ENCODE measurements around the gene LPP.

- TF ChIP-seq POLR2A (IDR thresholded peaks at IDR 0.05; ENCODE audit: low read depth, low read length), result no peak
- TF ChIP-seq POLR2AphosphoS5 (IDR thresholded peaks at IDR 0.05; ENCODE audit: low read depth, low read length), result no peak
- TF ChIP-seq TAF1 (IDR thresholded peaks at IDR 0.05; ENCODE audit: low read depth, low read length), result no peak
- TF ChIP-seq SPI1 (IDR thresholded peaks at IDR 0.05; ENCODE audit: low read depth, low read length), result no peak
Measured at GRCh38 chr3:188396251-188396650, 242.3 kb downstream of the LPP start.

Measured in GM12891 (cell line).